Left forelimb (tissue), 1 donor: ENCODE data around the gene OR5AU1.

Source experiments
- DNase-seq: peaks from one replicate; pipeline ENCODE4 v3.0.0-alpha.2; 2018; ENCODE audit warnings: low spot score

Gene OR5AU1

GRCh38 chr14:21155963-21156362, at the start of gene OR5AU1:
Gene OR5AU1 (minus strand): TSS chr14:21156063. CDS start chr14:21155872, 191 bp downstream.
- DNase-seq, result no peak

- no peak for DNase-seq
These were observed 49.3 kb upstream of the OR5AU1 start for GRCh38 chr14:21205026-21205677.

GRCh38 chr14:21204167-21205025, 48.5 kb upstream of the OR5AU1 start:
- no peak for DNase-seq

- no peak for DNase-seq
These were observed 47.8 kb upstream of the OR5AU1 start for GRCh38 chr14:21203470-21204166.

GRCh38 chr14:21202463-21203358, 46.8 kb upstream of the OR5AU1 start:
- no peak for DNase-seq

GRCh38 chr14:21201732-21202462, 46.0 kb upstream of the OR5AU1 start:
- DNase-seq, result no peak

GRCh38 chr14:21200752-21201461, 45.0 kb upstream of the OR5AU1 start:
- DNase-seq, result no peak

- DNase-seq, result no peak
These were observed 44.0 kb upstream of the OR5AU1 start for GRCh38 chr14:21199611-21200560.

- no peak for DNase-seq
These were observed 41.7 kb upstream of the OR5AU1 start for GRCh38 chr14:21197418-21198205.

- no peak for DNase-seq
These were observed 38.7 kb upstream of the OR5AU1 start for GRCh38 chr14:21194597-21194996.

- no peak for DNase-seq
These were observed 37.1 kb upstream of the OR5AU1 start for GRCh38 chr14:21192875-21193535.

GRCh38 chr14:21192447-21192822, 36.6 kb upstream of the OR5AU1 start:
- DNase-seq, result no peak

- no peak for DNase-seq
These were observed 36.1 kb upstream of the OR5AU1 start for GRCh38 chr14:21191809-21192446.

- no peak for DNase-seq
These were observed 35.5 kb upstream of the OR5AU1 start for GRCh38 chr14:21191261-21191808.

- no peak for DNase-seq
These were observed 29.6 kb upstream of the OR5AU1 start for GRCh38 chr14:21185491-21185890.

- no peak for DNase-seq
These were observed 28.4 kb upstream of the OR5AU1 start for GRCh38 chr14:21184254-21184653.

GRCh38 chr14:21182166-21182565, 26.3 kb upstream of the OR5AU1 start:
- no peak for DNase-seq
